Activated CD8-positive, alpha-beta T cell treated with anti-CD3 and anti-CD28 coated beads for 36 hours (primary cell): Measurements from ENCODE around the gene ARRDC3. TPM values are rescaled to one million over a fixed set of nuclear protein-coding genes. Genes with fewer than 3 reads are reported as not detected.
"Not testable (repeated sequence)": the region's sequence is repeated elsewhere in the genome, so short reads cannot be mapped to it uniquely, and the experiment has no call there.

Experiments used
- ATAC-seq: fragments of 200-7000 bp; cut with Tn5 transposase; one replicate; pipeline ENCODE4 v1.10.0; 2021; ENCODE audit warnings: mild to moderate bottlenecking, moderate library complexity
- CTCF ChIA-PET: fragments of 350-600 bp; sonication (Branson Sonifier 250); formaldehyde crosslinking; loops from one replicate; lab custom pipeline; 2021; ENCODE audit warnings: antibody characterized with exemption; lab: Charles Lee
- POLR2A ChIA-PET: fragments of 350-600 bp; sonication (Branson Sonifier 250); formaldehyde crosslinking; loops from one replicate; lab custom pipeline; 2021; ENCODE audit warnings: antibody characterized with exemption; lab: Charles Lee
- DNase-seq: peaks from one replicate; pipeline ENCODE4 v3.0.0-alpha.2; 2020
- H3K27ac Mint-ChIP-seq: one replicate; pipeline ENCODE4 v1.8.0; 2021; ENCODE audit warnings: mild to moderate bottlenecking, mixed read lengths
- H3K27me3 Mint-ChIP-seq: one replicate; pipeline ENCODE4 v1.8.0; 2021; ENCODE audit warnings: mixed read lengths
- H3K36me3 Mint-ChIP-seq: one replicate; pipeline ENCODE4 v1.8.0; 2021; ENCODE audit warnings: low read depth, mixed read lengths
- H3K4me1 Mint-ChIP-seq: one replicate; pipeline ENCODE4 v1.8.0; 2021; ENCODE audit warnings: low read depth, mixed read lengths
- H3K4me3 Mint-ChIP-seq: one replicate; pipeline ENCODE4 v1.8.0; 2021; ENCODE audit warnings: mild to moderate bottlenecking, moderate library complexity, mixed read lengths
- H3K9me3 Mint-ChIP-seq: one replicate; pipeline ENCODE4 v1.8.0; 2021; ENCODE audit warnings: mixed read lengths
- CTCF ChIP-seq: fragments of 200-600 bp; IDR thresholded peaks from one replicate; pipeline ENCODE4 v1.8.0; 2022; ENCODE audit warnings: antibody characterized with exemption, mild to moderate bottlenecking
- intact Hi-C: fragments of 100-400 bp; cut with micrococcal nuclease; formaldehyde crosslinking; loops from one replicate; pipeline ENCODE4 v1.10.0; 2022
- total RNA-seq, 2 experiments: library from RNA; stranded (reverse); gene quantifications; one replicate each; pipeline ENCODE4 v1.2.3, GENCODE V29; 2021

ARRDC3 gene
- total RNA-seq, 2 experiments from 2014 or later: 35.4 to 39.2 TPM

GRCh38 chr5:91388362-91388761 lies 5.2 kb upstream of the ARRDC3 start:
- Mint-ChIP-seq H3K4me1 (peaks cover 18% of the 10 kb centered on the region), H3K36me3 (peaks cover 3% of the 10 kb centered on the region), H3K9me3 (peaks cover 7% of the 10 kb centered on the region), H3K27me3 (no peaks in the 10 kb centered on the region), H3K27ac (no peak overlapping the region), H3K4me3 (no peak overlapping the region)
- intact Hi-C loops: loop anchor here (10.0 kb wide), 1 partner anchor 524 kb away; no protein-coding TSS in a partner anchor
- CTCF ChIA-PET: interaction anchor here (6.4 to 7.2 kb wide), 3 partner anchors 32 to 454 kb away, joined by 70 to 149 read pairs (median 124); no protein-coding TSS in a partner anchor
- ATAC-seq: no peak
- POLR2A ChIA-PET: no interaction called here
- TF ChIP-seq CTCF: no peak
- DNase-seq: no peak

- H3K4me1 Mint-ChIP-seq: peaks cover 18% of the 10 kb centered on the region
- peaks cover 7% of the 10 kb centered on the region for H3K9me3 Mint-ChIP-seq
- peaks cover 17% of the 10 kb centered on the region for H3K36me3 Mint-ChIP-seq
- H3K27ac Mint-ChIP-seq: no peak overlapping the region
- DNase-seq: no peak
- intact Hi-C loops: loop anchor here (10.0 kb wide), 1 partner anchor 521 kb away; no protein-coding TSS in a partner anchor
- no peak for TF ChIP-seq CTCF
- CTCF ChIA-PET: interaction anchor here (0.9 to 7.2 kb wide), 29 partner anchors 12 to 523 kb away, joined by 3 to 149 read pairs (median 14); no protein-coding TSS in a partner anchor
- ATAC-seq: no peak
- H3K4me3 Mint-ChIP-seq: no peak overlapping the region
- POLR2A ChIA-PET: interaction anchor here (0.5 to 1.3 kb wide), 4 partner anchors 84 to 167 kb away, joined by 3 to 4 read pairs (median 3); no protein-coding TSS in a partner anchor
- no peaks in the 10 kb centered on the region for H3K27me3 Mint-ChIP-seq
Observed at GRCh38 chr5:91386120-91386519, 3.0 kb upstream of the ARRDC3 start.

- not testable (repeated sequence) for H3K9me3 Mint-ChIP-seq, H3K4me3 Mint-ChIP-seq, H3K27ac Mint-ChIP-seq, DNase-seq, H3K27me3 Mint-ChIP-seq, ATAC-seq
- peaks cover 19% of the 10 kb centered on the region for H3K36me3 Mint-ChIP-seq
- H3K4me1 Mint-ChIP-seq: peaks cover 18% of the 10 kb centered on the region
- ChIA-PET POLR2A (interaction anchor here (0.5 to 1.3 kb wide), 4 partner anchors 83 to 166 kb away, joined by 3 to 7 read pairs (median 3); no protein-coding TSS in a partner anchor), CTCF (interaction anchor here (0.7 to 7.2 kb wide), 69 partner anchors 8 to 524 kb away, joined by 3 to 149 read pairs (median 5); no protein-coding TSS in a partner anchor)
- intact Hi-C loops: loop anchor here (2.0 to 10.0 kb wide), 3 partner anchors 33 to 521 kb away; no protein-coding TSS in a partner anchor
Observed at GRCh38 chr5:91385596-91385995, 2.5 kb upstream of the ARRDC3 start.

- DNase-seq: peak; percentile 63
- CTCF ChIA-PET: interaction anchor here (0.6 to 7.2 kb wide), 89 partner anchors 9 to 523 kb away, joined by 3 to 149 read pairs (median 5); no protein-coding TSS in a partner anchor
- peak overlapping the region; percentile 98 for H3K27ac Mint-ChIP-seq
Observed at GRCh38 chr5:91384671-91385430, 1.7 kb upstream of the ARRDC3 start.

More at GRCh38 chr5:91384671-91385430, 1.7 kb upstream of the ARRDC3 start:
- no peaks in the 10 kb centered on the region for H3K27me3 Mint-ChIP-seq
- peak; percentile 7 for ATAC-seq
- POLR2A ChIA-PET: interaction anchor here (0.7 to 1.3 kb wide), 5 partner anchors 9 to 175 kb away, joined by 3 to 7 read pairs (median 3); no protein-coding TSS in a partner anchor
- peaks cover 7% of the 10 kb centered on the region for H3K9me3 Mint-ChIP-seq
- H3K36me3 Mint-ChIP-seq: peaks cover 20% of the 10 kb centered on the region
- TF ChIP-seq CTCF: peak; percentile 99
- H3K4me1 Mint-ChIP-seq: peaks cover 16% of the 10 kb centered on the region
- H3K4me3 Mint-ChIP-seq: peak overlapping the region; percentile 93
- intact Hi-C loops: loop anchor here (1.0 to 10.0 kb wide), 6 partner anchors 34 to 520 kb away; no protein-coding TSS in a partner anchor
